Measurements from ENCODE around the gene FANCL. TPM values are rescaled to one million over a fixed set of nuclear protein-coding genes. Genes with fewer than 3 reads are reported as not detected.
"Not testable (repeated sequence)": the region's sequence is repeated elsewhere in the genome, so short reads cannot be mapped to it uniquely, and the experiment has no call there.

The FANCL gene
- total RNA-seq, 1 donor from 2014 or later, result 8.8 TPM

DNA sequence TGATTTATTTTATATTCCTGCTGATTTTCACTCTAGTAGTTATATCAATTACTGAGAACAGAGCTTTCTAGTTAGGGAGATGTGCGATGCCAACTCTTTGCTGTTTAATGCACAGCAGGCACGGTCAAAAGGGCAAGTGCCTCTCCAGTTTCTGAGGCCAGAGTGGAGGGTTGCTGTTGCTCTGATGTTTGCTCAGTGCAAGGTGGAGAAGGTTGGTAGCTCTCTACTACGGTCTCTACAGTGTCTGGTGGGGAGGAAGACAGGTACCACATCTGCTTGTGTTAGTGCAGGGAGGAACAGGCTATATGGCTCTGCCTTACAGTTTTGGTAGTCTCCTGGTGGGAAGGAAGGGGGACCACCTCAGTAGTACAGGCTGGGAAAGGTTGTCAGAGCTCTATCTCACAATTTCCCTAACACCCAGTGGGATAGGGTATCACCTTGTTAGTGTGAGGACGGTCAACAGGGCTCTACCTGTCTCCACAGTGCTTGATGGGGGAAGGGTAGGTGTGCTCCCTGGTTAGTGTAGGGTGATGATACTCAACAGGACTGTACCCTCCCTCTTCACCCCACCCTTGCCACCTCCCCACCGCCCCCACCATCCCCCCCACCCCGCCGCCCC is 85.9 kb downstream of the FANCL start:
- ATAC-seq (no peak), DNase-seq (ENCODE audit: low spot score) (no peak)

DNA sequence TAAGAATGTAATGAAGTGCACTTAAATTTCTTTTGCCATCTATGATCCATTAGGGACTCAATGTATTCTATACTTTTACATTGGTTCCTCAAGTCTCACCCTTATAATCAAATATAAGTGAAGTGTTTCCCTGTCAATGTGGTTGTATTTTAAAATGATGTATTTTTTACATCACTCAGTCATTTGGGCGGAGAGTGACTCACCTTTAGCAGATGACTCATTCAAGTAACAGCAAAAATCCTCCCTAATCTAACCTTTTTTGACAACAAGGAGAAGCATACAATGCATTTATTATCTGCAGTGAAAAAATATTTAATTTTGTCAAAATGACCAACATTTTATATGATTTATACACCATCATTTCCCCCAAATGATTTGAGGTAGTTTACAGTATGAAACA is 94.4 kb downstream of the FANCL start:
- ATAC-seq, result no peak
- DNase-seq (ENCODE audit: low spot score), result no peak

DNA sequence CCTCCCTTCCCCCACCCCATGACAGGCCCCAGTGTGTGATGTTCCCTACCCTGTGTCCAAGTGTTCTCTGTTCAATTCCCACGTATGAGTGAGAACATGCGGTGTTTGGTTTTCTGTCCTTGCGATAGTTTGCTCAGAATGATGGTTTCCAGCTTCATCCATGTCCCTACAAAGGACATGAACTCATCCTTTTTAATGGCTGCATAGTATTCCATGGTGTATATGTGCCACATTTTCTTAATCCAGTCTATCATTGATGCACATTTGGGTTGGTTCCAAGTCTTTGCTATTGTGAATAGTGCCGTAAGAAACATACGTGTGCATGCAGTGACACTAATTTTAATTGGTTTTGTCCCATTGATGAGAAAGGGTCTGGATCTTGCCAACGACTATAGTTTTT is 95.4 kb downstream of the FANCL start:
- not testable (repeated sequence) for DNase-seq (ENCODE audit: low spot score); ATAC-seq

GRCh38 chr2:58140508-58141072 is 100.5 kb downstream of the FANCL start:
- ATAC-seq, result no peak
- no peak for DNase-seq (ENCODE audit: low spot score)

DNA sequence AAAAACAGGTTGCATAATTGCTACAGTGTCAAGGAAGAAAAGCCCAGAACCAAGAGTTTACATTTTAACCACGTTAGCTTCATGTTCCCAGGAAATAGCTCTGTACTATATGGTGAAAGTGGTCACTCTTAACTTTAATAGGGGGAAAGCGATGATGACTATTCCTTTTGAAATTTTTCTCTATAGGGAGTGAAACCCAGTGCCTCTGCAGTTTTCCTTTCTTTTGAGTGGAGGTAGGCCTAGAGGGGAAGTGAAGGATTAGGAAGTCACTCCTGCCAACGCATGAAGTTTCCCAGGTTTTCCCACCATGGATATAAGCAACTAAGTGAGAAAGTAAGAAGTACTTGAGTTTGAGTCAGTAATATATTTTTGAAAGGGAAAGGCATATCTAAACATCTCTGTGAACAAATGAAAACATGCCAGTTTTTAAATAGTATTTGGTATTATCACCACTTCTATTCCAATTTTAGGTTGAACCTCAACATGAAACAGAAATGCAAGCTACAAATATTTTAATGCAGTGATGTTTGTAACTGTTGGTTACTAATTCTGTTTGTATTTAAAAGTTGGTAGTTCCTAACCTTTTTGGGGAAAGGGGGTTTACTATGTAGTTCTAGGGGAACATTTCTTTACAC is 102.6 kb downstream of the FANCL start:
- DNase-seq (ENCODE audit: low spot score) (no peak), ATAC-seq (no peak)

- ATAC-seq (no peak), DNase-seq (ENCODE audit: low spot score) (no peak)
Measured at GRCh38 chr2:58137856-58138255, 103.3 kb downstream of the FANCL start.

GRCh38 chr2:58137221-58137620 is 103.9 kb downstream of the FANCL start:
- no peak for ATAC-seq

DNA sequence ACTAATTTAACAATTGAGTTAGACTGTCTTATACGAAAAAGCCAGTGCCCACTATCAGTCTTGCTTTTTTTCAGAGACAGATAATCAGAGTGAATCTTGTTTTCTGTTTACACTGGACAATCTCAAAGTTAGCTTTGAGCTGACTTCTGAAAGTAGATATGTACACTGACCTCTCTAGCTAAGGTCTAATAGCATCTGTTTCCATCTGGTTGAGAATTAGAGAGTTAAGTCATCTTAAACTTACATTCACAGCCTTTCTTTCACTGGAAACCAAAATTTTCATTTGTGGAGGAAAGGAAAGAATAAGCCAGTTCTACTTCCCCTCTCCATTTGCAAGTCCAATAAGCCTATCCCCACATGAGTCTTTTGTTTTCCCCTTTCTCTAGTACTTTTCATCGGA is 105.3 kb downstream of the FANCL start:
- ATAC-seq, result no peak
- no peak for DNase-seq (ENCODE audit: low spot score)

More at GRCh38 chr2:58137221-58137620, 103.9 kb downstream of the FANCL start:
- DNase-seq (ENCODE audit: low spot score), result no peak

DNA sequence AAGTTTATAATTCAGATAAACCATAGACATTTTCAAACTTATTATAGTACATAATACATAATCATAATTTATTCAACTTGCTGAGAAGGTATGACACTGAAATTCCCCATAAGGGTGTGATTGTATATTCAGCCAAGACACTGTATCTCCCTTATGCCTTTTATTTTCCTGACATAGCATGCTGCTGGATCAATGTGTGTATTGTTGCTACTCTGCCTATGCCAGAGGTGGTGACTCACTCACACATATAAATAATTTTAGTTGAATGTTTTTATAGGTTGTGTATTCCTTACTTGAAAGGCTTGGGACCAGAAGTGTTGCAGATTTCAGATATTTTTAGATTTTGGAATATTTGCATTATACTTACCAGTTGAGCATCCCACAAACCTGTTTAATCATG is 107.7 kb downstream of the FANCL start:
- ATAC-seq (no peak), DNase-seq (ENCODE audit: low spot score) (no peak)

DNA sequence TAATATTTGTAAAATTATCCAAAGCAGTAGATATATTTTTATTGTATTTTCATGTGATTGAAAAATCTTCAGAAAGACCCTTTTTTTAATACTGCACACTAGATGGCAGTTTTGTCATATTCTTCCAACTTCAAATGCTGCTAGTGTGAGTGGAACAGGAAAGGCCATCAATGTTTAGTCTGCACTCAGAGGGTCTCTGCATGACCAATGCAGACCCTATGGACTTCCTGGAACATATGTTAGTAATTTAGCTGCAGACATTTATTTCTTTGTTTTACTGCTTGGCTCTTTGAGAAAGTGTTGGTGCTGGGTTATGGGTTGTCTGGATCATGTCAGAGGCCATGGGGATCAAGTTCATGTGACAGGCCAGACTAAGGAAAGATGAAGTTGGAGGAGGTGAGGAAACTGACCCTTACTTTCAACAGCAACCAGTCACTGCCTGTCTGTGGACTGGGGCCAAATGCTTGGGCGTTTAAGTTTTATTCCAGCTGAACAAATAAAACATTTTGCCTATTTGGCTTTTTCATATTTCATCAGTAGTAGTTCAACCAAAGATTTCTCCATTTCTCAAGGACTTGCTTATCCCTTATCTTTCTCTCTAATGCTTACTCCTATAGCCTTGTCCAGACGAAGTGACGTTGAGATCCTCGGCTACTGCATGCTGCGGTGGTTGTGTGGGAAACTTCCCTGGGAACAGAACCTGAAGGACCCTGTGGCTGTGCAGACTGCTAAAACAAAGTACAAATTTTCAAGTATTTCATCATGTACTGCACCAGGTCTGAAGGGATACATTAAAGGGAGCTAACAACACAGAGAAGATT is 109.7 kb downstream of the FANCL start:
- DNase-seq (ENCODE audit: low spot score), result no peak
- peak; percentile 46 for ATAC-seq

GRCh38 chr2:58130238-58130637 is 110.9 kb downstream of the FANCL start:
- ATAC-seq (no peak), DNase-seq (ENCODE audit: low spot score) (no peak)

- ATAC-seq, result no peak
- no peak for DNase-seq (ENCODE audit: low spot score)
Measured at GRCh38 chr2:58127111-58127510, 114.0 kb downstream of the FANCL start.

- ATAC-seq, result no peak
- no peak for DNase-seq (ENCODE audit: low spot score)
Measured at GRCh38 chr2:58122540-58122939, 118.6 kb downstream of the FANCL start.

- ATAC-seq (no peak), DNase-seq (ENCODE audit: low spot score) (no peak)
Measured at GRCh38 chr2:58122040-58122439, 119.1 kb downstream of the FANCL start.

DNA sequence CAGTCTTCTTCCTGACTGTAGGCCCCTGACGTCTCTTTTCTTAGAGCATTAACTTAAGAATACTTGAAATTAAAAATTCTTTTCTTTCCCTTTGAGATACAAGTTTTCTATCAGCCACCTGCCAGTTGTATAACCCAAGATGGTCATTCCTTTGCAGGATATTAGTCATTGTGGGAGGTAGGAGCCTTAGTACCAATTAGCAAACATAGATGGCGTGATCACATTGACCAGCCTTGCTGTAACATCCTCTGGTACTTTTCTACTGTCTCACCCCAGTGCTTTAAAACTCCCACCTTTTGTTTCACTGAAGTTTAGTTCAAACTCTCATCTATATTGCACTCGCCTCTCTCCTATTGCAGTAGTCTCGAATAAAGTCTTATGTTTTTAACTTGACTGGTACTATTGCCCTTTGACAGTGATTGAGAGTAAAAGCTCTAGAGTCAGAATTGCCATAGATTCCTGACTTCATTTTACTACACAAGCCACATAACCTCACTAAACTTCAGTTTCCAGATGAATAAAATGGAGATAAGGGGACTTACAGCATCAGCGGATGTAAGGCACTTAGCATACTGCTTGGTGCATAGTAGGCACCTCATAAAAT is 120.4 kb downstream of the FANCL start:
- DNase-seq (ENCODE audit: low spot score) (no peak), ATAC-seq (no peak)

DNA sequence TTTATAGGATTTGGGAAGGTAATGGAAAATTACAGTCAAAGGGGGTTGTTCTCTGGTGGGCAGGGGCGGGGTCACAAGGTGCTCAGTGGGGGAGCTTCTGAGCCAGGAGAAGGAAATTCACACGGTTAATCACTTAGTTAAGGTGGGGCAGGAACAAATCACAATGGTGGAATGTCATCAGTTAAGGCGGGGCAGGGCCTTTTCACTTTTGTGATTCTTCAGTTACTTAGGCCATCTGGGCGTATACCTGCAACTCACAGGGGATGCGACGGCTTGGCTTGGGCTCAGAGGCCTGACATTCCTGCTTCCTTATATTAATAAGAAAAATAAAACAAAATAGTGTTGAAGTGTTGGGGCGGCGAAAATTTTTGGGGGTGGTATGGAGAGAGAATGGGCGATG is 127.6 kb downstream of the FANCL start:
- ATAC-seq; DNase-seq (ENCODE audit: low spot score): not testable (repeated sequence)

DNA sequence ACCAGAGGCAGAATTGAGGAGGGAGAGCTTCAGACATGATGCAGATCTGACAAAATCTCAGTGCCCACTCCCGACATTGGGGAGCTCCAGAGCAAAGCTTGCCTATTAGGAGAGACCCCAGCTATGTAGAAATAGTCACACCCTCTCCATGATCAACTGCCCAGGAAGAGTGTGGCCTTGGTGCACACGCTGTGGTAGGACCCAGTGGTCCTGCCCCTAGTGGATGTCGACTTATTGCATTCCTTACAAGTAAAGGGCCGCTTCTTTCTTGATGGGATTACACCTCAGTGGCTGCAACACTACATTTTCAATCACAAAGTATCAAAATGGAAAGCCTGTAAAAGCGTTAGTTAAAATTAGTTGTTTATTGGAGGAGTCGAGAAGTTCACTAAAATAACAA is 130.4 kb downstream of the FANCL start:
- no peak for ATAC-seq

GRCh38 chr2:58109481-58109880 is 131.6 kb downstream of the FANCL start:
- ATAC-seq, result no peak
- DNase-seq (ENCODE audit: low spot score), result no peak

More for the DNA sequence above, 130.4 kb downstream of the FANCL start:
- DNase-seq (ENCODE audit: low spot score), result no peak
